Fibroblast of lung (primary cell): ENCODE data around the gene PCGF1. TPM values are rescaled to one million over a fixed set of nuclear protein-coding genes. Genes with fewer than 3 reads are reported as not detected.

Experiments
- DNase-seq, 2 donors: peaks; one replicate each; pipeline versions ENCODE4 v3.0.0 to v3.0.0-alpha.2; 2010; ENCODE audit warnings: low read depth in 2 of 2
- H2AFZ ChIP-seq: 2 replicates; pipeline ENCODE4 v1.5.1; 2012; ENCODE audit warnings: low read length, control low read depth, inconsistent platforms
- H3K27ac ChIP-seq: 2 replicates; pipeline ENCODE4 v1.5.1; 2011; ENCODE audit warnings: low read length, control low read depth; ENCODE audit not compliant: insufficient read depth
- H3K27me3 ChIP-seq: 2 replicates; pipeline ENCODE4 v1.5.1; 2011; ENCODE audit warnings: mild to moderate bottlenecking, low read length; ENCODE audit not compliant: control insufficient read depth, insufficient read depth
- H3K36me3 ChIP-seq: 2 replicates; pipeline ENCODE4 v1.5.1; 2011; ENCODE audit warnings: low read length; ENCODE audit not compliant: control insufficient read depth, insufficient read depth
- H3K4me1 ChIP-seq: 2 replicates; pipeline ENCODE4 v1.5.1; 2011; ENCODE audit warnings: low read length; ENCODE audit not compliant: control insufficient read depth, insufficient read depth; ENCODE audit errors: extremely low read depth
- H3K4me2 ChIP-seq: 2 replicates; pipeline ENCODE4 v1.5.1; 2011; ENCODE audit warnings: low read length, control low read depth; ENCODE audit not compliant: insufficient read depth; ENCODE audit errors: extremely low read depth
- H3K4me3 ChIP-seq, 4 experiments: fragments of 200-600 bp in 1 of 4; sonication (generic) in 1 of 4; replicated peaks in 1 of 4; 2 replicates each; pipeline ENCODE4 v1.5.1; 2011 to 2016; ENCODE audit warnings: low read length in 4 of 4, low read depth in 3 of 4, mild to moderate bottlenecking in 3 of 4, control low read depth in 2 of 4, inconsistent platforms in 1 of 4, mixed read lengths in 1 of 4; ENCODE audit not compliant: insufficient read depth in 1 of 4; ENCODE audit errors: control extremely low read depth in 1 of 4
- H3K79me2 ChIP-seq: 2 replicates; pipeline ENCODE4 v1.5.1; 2012; ENCODE audit warnings: mild to moderate bottlenecking, low read length, inconsistent platforms; ENCODE audit not compliant: control insufficient read depth, insufficient read depth
- H3K9ac ChIP-seq: 2 replicates; pipeline ENCODE4 v1.5.1; 2011; ENCODE audit warnings: mild to moderate bottlenecking, low read length, control low read depth; ENCODE audit not compliant: insufficient read depth
- H3K9me3 ChIP-seq: 2 replicates; pipeline ENCODE4 v1.5.1; 2012; ENCODE audit warnings: low read depth, low read length; ENCODE audit not compliant: control insufficient read depth, insufficient read depth
- H4K20me1 ChIP-seq: 2 replicates; pipeline ENCODE4 v1.5.1; 2011; ENCODE audit warnings: low read length; ENCODE audit not compliant: control insufficient read depth, insufficient read depth; ENCODE audit errors: extremely low read depth
- CTCF ChIP-seq, 2 donors: IDR thresholded peaks in 1 of 2; conservative IDR thresholded peaks in 1 of 2; 1 replicate in 1 of 2; 2 replicates in 1 of 2; pipeline ENCODE4 v1.5.1; 2011 to 2012; ENCODE audit warnings: low read length in 2 of 2, control low read depth in 1 of 2, inconsistent platforms in 1 of 2, low read depth in 1 of 2, mild to moderate bottlenecking in 1 of 2
- EZH2 ChIP-seq: IDR thresholded peaks from 2 replicates; pipeline ENCODE4 v1.5.1; 2012; ENCODE audit warnings: low read length, control low read depth, mild to moderate bottlenecking; ENCODE audit errors: missing control alignments
- polyA plus RNA-seq, 2 donors: library from polyadenylated mRNA; depleted of rRNA in 1 of 2; stranded (reverse) in 1 of 2; unstranded in 1 of 2; fragments of >200 nt; gene quantifications; 2 replicates each; pipeline ENCODE4 v1.2.1, GENCODE V29; 2011 to 2012; ENCODE audit warnings: missing spikeins in 1 of 2
- total RNA-seq: library from RNA; depleted of rRNA; stranded (reverse); fragments of >200 nt; gene quantifications from 2 replicates; pipeline ENCODE4 v1.2.1, GENCODE V29; 2014

The PCGF1 gene
- total and polyA plus RNA-seq, 2 donors (not counting 1 experiment from before 2014, with no cell fraction given), result 23.8 to 35.5 TPM

DNA sequence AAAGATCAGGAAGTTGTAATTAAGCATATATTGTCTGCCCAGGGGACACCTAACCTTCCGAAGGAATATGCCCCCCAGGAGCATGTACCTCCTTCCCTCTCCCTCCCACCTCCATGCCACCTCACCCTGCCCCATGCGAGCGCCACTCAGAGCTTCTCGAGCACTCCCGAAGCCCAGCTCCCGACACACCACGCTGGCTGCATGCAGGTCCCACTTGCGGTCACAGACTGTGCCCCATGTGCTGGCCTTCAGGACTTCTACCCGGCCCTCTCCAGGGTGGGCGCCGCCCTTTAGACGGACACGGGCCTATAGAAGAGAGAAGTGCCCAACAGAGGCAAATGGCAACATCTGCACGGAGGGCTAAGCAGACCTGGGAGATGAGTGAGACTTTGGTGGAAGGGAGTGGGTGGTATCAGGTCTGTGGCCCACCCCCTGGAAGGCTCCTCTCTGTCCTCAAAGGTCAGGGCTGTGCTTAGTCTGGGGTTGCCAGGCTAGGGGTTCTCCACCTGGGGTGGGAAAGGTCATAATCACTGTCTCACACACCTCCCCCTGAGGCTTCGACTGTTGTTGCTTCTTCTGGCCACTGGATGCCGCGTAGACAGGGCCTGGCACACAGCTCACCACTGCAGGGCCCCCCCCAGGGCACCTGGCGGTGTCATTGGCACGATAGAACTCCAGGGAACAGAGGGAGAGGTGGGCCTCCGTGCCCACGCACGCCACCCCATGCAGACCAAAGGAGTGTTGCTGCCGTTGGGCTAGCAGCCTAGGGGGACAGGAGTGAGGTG, 28.9 kb upstream of the PCGF1 start:
- H2AFZ ChIP-seq, result no peak overlapping the region
- H3K36me3 ChIP-seq, result peaks cover 5% of the 10 kb centered on the region
- H3K27ac ChIP-seq, result no peak overlapping the region

DNA sequence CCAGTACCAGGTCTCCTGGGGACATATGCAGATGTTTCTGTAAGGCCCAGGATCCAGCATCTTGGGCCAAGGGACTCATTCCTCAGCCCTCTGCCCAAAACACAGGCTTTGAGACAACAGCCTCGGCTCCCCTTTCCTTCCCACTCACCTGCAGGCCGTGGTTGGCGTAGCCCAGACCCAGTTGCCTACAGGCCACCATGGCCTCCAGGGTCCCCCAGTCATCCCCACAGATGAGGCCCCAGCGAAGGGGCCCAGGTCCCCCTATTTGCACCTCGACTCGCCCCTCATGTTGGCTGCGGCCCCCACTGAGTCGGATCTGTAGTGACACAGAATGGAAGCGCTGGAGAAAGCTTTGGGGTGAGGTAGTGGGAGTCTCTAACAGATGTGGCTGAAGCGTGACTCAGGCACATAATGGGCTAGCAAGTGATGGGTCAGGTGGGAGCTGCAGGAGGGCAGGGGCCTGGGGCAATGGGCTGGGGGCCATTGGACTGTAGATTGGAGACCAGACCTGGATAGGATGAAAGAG, 28.0 kb upstream of the PCGF1 start:
- DNase-seq, result no peak
- peaks cover 5% of the 10 kb centered on the region for H3K36me3 ChIP-seq

More for the DNA sequence above, 28.9 kb upstream of the PCGF1 start:
- Histone ChIP-seq H3K4me3 (no peak overlapping the region), H3K4me1 (no peaks in the 10 kb centered on the region), H3K9ac (no peak overlapping the region), H3K27me3 (peaks cover 2% of the 10 kb centered on the region), H3K4me2 (no peak overlapping the region), H3K9me3 (no peaks in the 10 kb centered on the region), H4K20me1 (no peaks in the 10 kb centered on the region), H3K79me2 (no peaks in the 10 kb centered on the region)
- TF ChIP-seq CTCF (conservative IDR thresholded peaks at IDR 0.05 in 1 of 2, IDR thresholded peaks at IDR 0.05 in 1 of 2; ENCODE audit: low read depth in 1 of 2, low read length in 2 of 2) (no peak), EZH2 (no peak)
- DNase-seq, result no peak

More for the DNA sequence above, 28.0 kb upstream of the PCGF1 start:
- Histone ChIP-seq H3K4me3 (no peak overlapping the region), H3K9me3 (no peaks in the 10 kb centered on the region), H3K79me2 (peaks cover 1% of the 10 kb centered on the region), H3K27me3 (peaks cover 2% of the 10 kb centered on the region), H3K9ac (no peak overlapping the region), H4K20me1 (no peaks in the 10 kb centered on the region), H3K4me1 (peaks cover 7% of the 10 kb centered on the region), H2AFZ (no peak overlapping the region), H3K27ac (no peak overlapping the region), H3K4me2 (no peak overlapping the region)
- TF ChIP-seq CTCF (conservative IDR thresholded peaks at IDR 0.05 in 1 of 2, IDR thresholded peaks at IDR 0.05 in 1 of 2; ENCODE audit: low read depth in 1 of 2, low read length in 2 of 2), result no peak
- no peak for TF ChIP-seq EZH2
